ENCODE data around the gene CNTN5. TPM values are rescaled to one million over a fixed set of nuclear protein-coding genes. Genes with fewer than 3 reads are reported as not detected.
A peak's percentile ranks its signal among the peaks of the same experiment; 100 is the strongest.

Gene CNTN5
- 0.07 and 0.17 TPM in 2 replicates for total RNA-seq (2014; rRNA removed; shearing (Covaris generic))

GRCh38 chr11:99020352-99021225, at the start of gene CNTN5:
Gene CNTN5 (plus strand): TSS chr11:99020949.
- peak; percentile 68 for DNase-seq
- H3K36me3 ChIP-seq (replicated peaks; ENCODE audit: control insufficient read depth, insufficient read depth, low read length) = no peaks in the 10 kb centered on the region
- peak within 1 kb of the TSS; percentile 47 for H3K4me3 ChIP-seq (ENCODE audit: insufficient read depth, low read depth, low read length)
- peaks cover 20% of the 10 kb centered on the region for H3K27me3 ChIP-seq (ENCODE audit: control insufficient read depth, insufficient read depth, low read length)

DNA sequence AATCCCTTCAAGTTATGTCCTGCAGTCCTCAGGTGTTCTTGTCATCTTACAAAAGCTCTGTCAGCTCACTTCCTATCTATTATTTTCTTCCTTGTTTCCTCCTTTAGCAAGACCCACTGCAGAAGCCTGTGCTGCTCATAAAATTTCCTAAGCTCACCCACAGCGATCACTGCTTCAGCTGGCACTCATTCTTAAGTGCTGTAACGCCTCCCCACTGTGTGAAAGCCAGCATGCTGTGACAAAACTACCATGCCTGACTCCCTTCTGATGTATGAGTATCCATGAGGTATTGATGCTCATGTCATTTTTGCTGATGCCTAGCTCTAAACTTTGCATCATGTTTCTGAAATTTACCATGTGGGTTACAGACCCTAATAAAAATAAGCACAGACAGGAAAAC, 41.5 kb upstream of the CNTN5 start:
- no peak for DNase-seq
- H3K27me3 ChIP-seq (ENCODE audit: control insufficient read depth, insufficient read depth, low read length) = no peaks in the 10 kb centered on the region
- no peak overlapping the region for H3K4me3 ChIP-seq (ENCODE audit: insufficient read depth, low read depth, low read length)
- no peaks in the 10 kb centered on the region for H3K36me3 ChIP-seq (replicated peaks; ENCODE audit: control insufficient read depth, insufficient read depth, low read length)

DNA sequence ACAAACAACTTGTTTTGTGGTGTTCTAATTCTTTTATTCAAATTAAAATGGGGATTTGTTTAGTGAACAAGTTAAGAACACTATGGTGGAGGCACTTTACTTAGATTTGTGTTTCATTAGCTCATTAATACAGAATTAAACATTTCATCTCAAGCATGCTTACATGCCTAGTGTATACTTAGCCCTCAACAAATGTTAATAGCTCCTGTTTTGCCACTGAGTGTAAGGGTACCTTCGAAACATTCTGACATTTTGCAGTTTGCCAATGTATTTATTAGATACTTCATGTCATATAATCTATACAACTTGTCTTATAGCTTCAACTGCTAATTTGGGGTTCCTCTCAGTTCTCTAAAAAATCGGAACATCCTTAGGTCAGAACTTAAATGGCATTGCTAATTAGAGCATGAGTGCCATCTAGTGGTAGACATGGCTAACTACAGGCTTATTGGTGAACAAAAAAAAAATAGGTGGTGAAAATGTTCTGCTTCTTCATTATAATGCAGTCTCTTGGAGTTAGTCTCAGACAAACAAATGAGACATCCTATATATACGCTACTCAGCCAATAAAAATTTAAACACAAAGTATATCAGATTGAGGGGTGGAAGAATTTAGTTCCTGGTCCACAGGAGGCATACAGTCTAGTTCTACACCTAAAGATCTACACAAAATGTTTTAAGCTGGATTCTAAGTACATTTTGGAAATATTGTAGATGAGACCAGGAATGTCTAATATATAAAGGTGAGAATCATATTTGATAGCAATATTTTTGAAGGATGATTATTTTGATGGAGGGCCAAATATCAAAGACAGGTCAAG, 4.9 kb upstream of the CNTN5 start:
- no peaks in the 10 kb centered on the region for H3K36me3 ChIP-seq (replicated peaks; ENCODE audit: control insufficient read depth, insufficient read depth, low read length)
- H3K4me3 ChIP-seq (ENCODE audit: insufficient read depth, low read depth, low read length) = no peak overlapping the region
- peaks cover 9% of the 10 kb centered on the region for H3K27me3 ChIP-seq (ENCODE audit: control insufficient read depth, insufficient read depth, low read length)
- DNase-seq = peak; percentile 30

DNA sequence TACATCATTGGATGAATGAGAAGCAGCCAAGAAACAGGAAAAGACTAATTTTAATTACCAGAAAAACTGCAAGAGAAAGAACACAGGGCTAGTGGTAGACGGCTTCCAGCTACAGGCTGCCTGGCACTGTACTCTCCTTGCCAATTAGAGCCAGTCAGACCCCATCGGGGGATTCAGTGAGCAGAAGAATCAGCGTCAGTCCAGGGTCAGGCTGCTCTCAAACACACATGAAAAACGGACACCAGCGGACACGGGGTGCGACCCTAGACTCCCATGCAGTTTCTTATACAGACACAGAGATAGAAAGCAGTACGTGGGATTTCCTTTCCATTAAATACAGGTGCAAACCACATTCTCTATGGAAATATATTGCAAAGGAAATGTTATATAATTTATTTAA, 1.1 kb upstream of the CNTN5 start:
- Histone ChIP-seq H3K27me3 (ENCODE audit: control insufficient read depth, insufficient read depth, low read length) (peaks cover 20% of the 10 kb centered on the region), H3K36me3 (replicated peaks; ENCODE audit: control insufficient read depth, insufficient read depth, low read length) (no peaks in the 10 kb centered on the region), H3K4me3 (ENCODE audit: insufficient read depth, low read depth, low read length) (no peak overlapping the region)
- DNase-seq = no peak

DNA sequence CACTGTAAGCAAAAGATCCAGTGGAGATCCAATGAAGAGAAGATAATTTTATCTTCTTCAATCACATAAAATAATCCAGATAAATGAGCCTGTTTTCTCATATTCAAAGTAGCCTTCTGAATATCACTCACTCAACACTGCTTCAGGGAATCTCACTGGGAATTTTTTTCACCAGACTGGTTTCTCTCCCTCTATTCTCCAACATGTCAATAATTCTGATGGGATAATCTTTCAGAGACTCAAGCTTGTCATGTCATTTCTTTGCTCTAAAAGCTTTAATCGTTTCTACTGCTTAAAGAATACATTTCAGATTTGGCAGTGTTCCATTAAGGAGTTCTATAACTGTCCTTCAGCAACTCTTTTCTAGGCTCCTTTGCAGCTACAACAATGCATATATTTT, 16.3 kb downstream of the CNTN5 start:
- Histone ChIP-seq H3K4me3 (ENCODE audit: insufficient read depth, low read depth, low read length) (no peak overlapping the region), H3K27me3 (ENCODE audit: control insufficient read depth, insufficient read depth, low read length) (no peaks in the 10 kb centered on the region), H3K36me3 (replicated peaks; ENCODE audit: control insufficient read depth, insufficient read depth, low read length) (no peaks in the 10 kb centered on the region)
- no peak for DNase-seq

DNA sequence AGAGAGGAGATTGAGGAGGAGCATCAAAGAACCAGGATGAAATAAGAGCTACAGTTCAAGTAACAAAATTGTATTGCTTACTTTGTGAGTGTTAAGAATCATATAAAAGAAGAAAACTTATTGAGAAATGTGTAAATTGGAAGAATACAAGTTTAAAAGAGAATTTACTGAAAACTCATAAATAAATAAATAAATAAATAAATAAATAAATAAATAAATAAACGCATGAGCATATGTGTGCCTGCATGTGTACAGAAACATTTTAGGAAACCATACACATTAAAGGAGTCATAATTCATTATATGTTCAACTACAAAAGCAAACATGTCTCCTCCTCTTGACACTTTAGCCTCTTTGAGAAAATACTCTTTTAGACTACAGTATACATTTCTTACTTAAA, 42.6 kb downstream of the CNTN5 start:
- no peak for DNase-seq
- Histone ChIP-seq H3K36me3 (replicated peaks; ENCODE audit: control insufficient read depth, insufficient read depth, low read length) (no peaks in the 10 kb centered on the region), H3K4me3 (ENCODE audit: insufficient read depth, low read depth, low read length) (no peak overlapping the region), H3K27me3 (ENCODE audit: control insufficient read depth, insufficient read depth, low read length) (no peaks in the 10 kb centered on the region; the same call in 1 of the 2 replicates)

DNA sequence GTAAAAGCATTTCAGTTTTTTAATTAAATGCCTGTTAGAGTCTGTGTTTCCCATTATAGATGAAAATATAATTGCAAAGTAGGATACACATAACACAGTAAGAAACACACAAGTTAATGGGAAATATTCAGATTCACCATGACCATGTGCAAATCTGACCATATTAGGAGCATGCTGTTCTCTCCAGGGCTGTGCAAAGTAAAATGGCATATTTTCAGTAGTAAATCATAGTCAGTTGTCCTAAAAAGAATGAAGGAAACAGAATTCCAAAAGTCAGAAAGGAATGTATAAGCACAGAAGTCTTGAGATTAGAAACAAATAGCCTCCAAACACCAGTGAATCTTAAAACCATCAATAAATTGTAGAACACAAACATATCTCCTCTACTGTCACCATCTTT, 44.4 kb downstream of the CNTN5 start:
- no peak overlapping the region for H3K4me3 ChIP-seq (ENCODE audit: insufficient read depth, low read depth, low read length)
- no peaks in the 10 kb centered on the region; the same call in 1 of the 2 replicates for H3K27me3 ChIP-seq (ENCODE audit: control insufficient read depth, insufficient read depth, low read length)
- DNase-seq = no peak
- H3K36me3 ChIP-seq (replicated peaks; ENCODE audit: control insufficient read depth, insufficient read depth, low read length) = no peaks in the 10 kb centered on the region

DNA sequence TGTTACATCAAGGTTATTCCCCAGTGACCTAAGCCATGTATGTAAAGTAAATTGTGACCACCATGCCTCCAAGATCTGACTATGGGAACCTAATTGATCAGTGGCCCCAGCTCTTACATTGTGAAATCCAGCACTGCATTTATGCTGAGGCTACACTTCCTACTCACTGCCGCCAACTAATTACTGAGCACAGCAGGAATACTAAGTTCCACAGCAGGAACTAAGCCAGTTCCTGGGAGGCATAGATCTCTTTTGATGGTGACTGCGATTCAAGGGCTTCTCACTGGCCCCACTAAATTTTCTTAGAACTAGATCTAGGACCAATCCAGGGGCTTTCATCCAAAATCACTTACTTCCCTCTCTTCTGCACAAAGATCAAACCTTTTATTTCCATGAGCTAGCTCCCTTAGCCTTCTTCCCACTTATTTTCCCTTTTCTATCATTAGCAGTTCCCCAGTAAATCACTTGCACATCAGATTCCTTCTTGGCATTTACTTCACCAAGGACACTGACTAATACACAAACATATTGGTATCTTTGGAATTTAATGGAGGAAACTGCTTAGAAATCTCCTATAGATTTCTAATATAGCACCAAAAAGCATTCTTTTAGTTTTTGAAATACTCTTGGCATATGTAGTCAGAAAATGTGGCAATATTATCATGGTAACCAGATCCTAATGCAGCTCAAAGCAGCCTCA, 46.0 kb downstream of the CNTN5 start:
- Histone ChIP-seq H3K4me3 (ENCODE audit: insufficient read depth, low read depth, low read length) (no peak overlapping the region), H3K36me3 (replicated peaks; ENCODE audit: control insufficient read depth, insufficient read depth, low read length) (no peaks in the 10 kb centered on the region), H3K27me3 (ENCODE audit: control insufficient read depth, insufficient read depth, low read length) (no peaks in the 10 kb centered on the region; the same call in 1 of the 2 replicates)
- DNase-seq = no peak

- no peak for DNase-seq
- Histone ChIP-seq H3K27me3 (ENCODE audit: control insufficient read depth, insufficient read depth, low read length) (no peaks in the 10 kb centered on the region; the same call in 1 of the 2 replicates), H3K36me3 (replicated peaks; ENCODE audit: control insufficient read depth, insufficient read depth, low read length) (no peaks in the 10 kb centered on the region), H3K4me3 (ENCODE audit: insufficient read depth, low read depth, low read length) (no peak overlapping the region)
Measured at GRCh38 chr11:99068832-99069231, 48.1 kb downstream of the CNTN5 start.

GRCh38 chr11:99069856-99070444, 49.2 kb downstream of the CNTN5 start:
- peak; percentile 2 for DNase-seq
- no peak overlapping the region for H3K4me3 ChIP-seq (ENCODE audit: insufficient read depth, low read depth, low read length)
- no peaks in the 10 kb centered on the region; the same call in 1 of the 2 replicates for H3K27me3 ChIP-seq (ENCODE audit: control insufficient read depth, insufficient read depth, low read length)
- H3K36me3 ChIP-seq (replicated peaks; ENCODE audit: control insufficient read depth, insufficient read depth, low read length) = no peaks in the 10 kb centered on the region

- Histone ChIP-seq H3K4me3 (ENCODE audit: insufficient read depth, low read depth, low read length) (no peak overlapping the region), H3K36me3 (replicated peaks; ENCODE audit: control insufficient read depth, insufficient read depth, low read length) (no peaks in the 10 kb centered on the region), H3K27me3 (ENCODE audit: control insufficient read depth, insufficient read depth, low read length) (no peaks in the 10 kb centered on the region)
- DNase-seq = no peak
Measured at GRCh38 chr11:99079576-99079975, 58.8 kb downstream of the CNTN5 start.

DNA sequence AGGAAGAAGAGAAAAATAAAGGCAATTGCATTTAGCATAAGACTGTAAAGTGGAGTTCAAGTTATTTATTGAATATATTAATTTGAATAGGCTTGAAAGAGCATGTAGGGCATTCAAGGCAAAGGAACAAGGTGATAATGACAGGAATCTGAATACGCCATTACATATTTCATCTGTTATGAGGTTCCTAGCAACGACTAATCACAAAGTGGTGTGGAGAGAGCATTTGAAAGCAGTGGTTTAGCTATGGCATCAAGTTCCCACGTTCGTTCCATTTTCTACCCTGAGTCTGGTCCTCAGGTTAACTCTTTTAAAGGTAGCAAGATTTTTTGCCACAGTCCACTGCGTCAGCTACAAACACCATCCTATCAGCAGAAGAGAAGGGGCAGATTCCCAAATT, 59.4 kb downstream of the CNTN5 start:
- H3K36me3 ChIP-seq (replicated peaks; ENCODE audit: control insufficient read depth, insufficient read depth, low read length) = no peaks in the 10 kb centered on the region
- DNase-seq = no peak
- H3K4me3 ChIP-seq (ENCODE audit: insufficient read depth, low read depth, low read length) = no peak overlapping the region
- no peaks in the 10 kb centered on the region for H3K27me3 ChIP-seq (ENCODE audit: control insufficient read depth, insufficient read depth, low read length)

DNA sequence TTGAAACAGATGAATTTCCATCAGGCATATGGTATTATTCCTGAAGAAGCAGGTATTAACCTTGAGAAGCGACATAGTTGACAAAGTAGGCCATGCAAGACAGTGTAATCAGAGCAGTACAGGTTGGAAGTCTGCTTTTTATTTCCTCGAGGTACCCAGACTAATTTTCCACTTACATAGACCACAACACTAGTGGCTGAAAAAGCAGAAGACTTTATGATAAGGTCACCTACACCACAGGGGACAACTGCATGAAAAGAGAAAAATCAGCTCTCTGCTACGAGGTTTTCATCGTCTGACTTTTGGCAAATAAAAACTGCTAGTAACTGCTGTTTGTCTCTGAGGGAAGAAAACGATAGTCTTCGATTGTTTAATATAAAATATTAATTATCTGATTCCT, 77.5 kb downstream of the CNTN5 start:
- no peaks in the 10 kb centered on the region for H3K27me3 ChIP-seq (ENCODE audit: control insufficient read depth, insufficient read depth, low read length)
- DNase-seq = no peak
- H3K4me3 ChIP-seq (ENCODE audit: insufficient read depth, low read depth, low read length) = no peak overlapping the region

GRCh38 chr11:99098751-99099150, 78.0 kb downstream of the CNTN5 start:
- no peaks in the 10 kb centered on the region for H3K27me3 ChIP-seq (ENCODE audit: control insufficient read depth, insufficient read depth, low read length)
- H3K36me3 ChIP-seq (replicated peaks; ENCODE audit: control insufficient read depth, insufficient read depth, low read length) = no peaks in the 10 kb centered on the region
- DNase-seq = no peak
- H3K4me3 ChIP-seq (ENCODE audit: insufficient read depth, low read depth, low read length) = no peak overlapping the region

More for the DNA sequence above, 77.5 kb downstream of the CNTN5 start:
- no peaks in the 10 kb centered on the region for H3K36me3 ChIP-seq (replicated peaks; ENCODE audit: control insufficient read depth, insufficient read depth, low read length)
